Stomach smooth muscle (tissue), 2 donors: ENCODE measurements around the gene DSC3.
"Not testable (repeated sequence)": the region's sequence is repeated elsewhere in the genome, so short reads cannot be mapped to it uniquely, and the experiment has no call there.

Experiments
- H3K27ac ChIP-seq: one replicate; pipeline ENCODE4 v1.7.0; 2013; ENCODE audit warnings: mild to moderate bottlenecking, low read length, inconsistent platforms
- H3K27me3 ChIP-seq, 2 donors: one replicate each; pipeline ENCODE4 v1.7.0; 2013; ENCODE audit warnings: low read length in 2 of 2; ENCODE audit not compliant: insufficient read depth in 2 of 2, control insufficient read depth in 1 of 2
- H3K36me3 ChIP-seq, 2 donors: one replicate each; pipeline ENCODE4 v1.7.0; 2013; ENCODE audit warnings: low read length in 2 of 2; ENCODE audit not compliant: control insufficient read depth in 2 of 2, insufficient read depth in 2 of 2
- H3K4me1 ChIP-seq: one replicate; pipeline ENCODE4 v1.7.0; 2013; ENCODE audit warnings: low read length; ENCODE audit not compliant: control insufficient read depth, insufficient read depth
- H3K4me3 ChIP-seq, 2 donors: one replicate each; pipeline ENCODE4 v1.7.0; 2013; ENCODE audit warnings: low read length in 2 of 2
- H3K9ac ChIP-seq, 2 donors: one replicate each; pipeline ENCODE4 v1.7.0; 2013; ENCODE audit warnings: low read length in 2 of 2, mild to moderate bottlenecking in 1 of 2
- H3K9me3 ChIP-seq, 2 donors: one replicate each; pipeline ENCODE4 v1.7.0; 2013; ENCODE audit warnings: low read length in 2 of 2; ENCODE audit not compliant: control insufficient read depth in 2 of 2
- donor health status: healthy.
- donor health status: Pancreatic carcinoma.

The DSC3 gene

GRCh38 chr18:31042084-31042405 lies 497 bp downstream of the DSC3 start:
- Histone ChIP-seq H3K9ac (no peak overlapping the region), H3K4me3 (peak overlapping the region; percentile 4 to 44), H3K36me3 (no peaks in the 10 kb centered on the region), H3K4me1 (no peaks in the 10 kb centered on the region), H3K27ac (no peak overlapping the region), H3K27me3 (peaks cover 20 to 41% of the 10 kb centered on the region in 2 donors), H3K9me3 (no peaks in the 10 kb centered on the region)

- Histone ChIP-seq H3K4me1 (no peaks in the 10 kb centered on the region), H3K27ac (no peak overlapping the region), H3K4me3 (peak overlapping the region; percentile 13 to 44), H3K9ac (no peak overlapping the region), H3K9me3 (no peaks in the 10 kb centered on the region), H3K36me3 (no peaks in the 10 kb centered on the region), H3K27me3 (peaks cover 20 to 41% of the 10 kb centered on the region in 2 donors)
These were observed 1.1 kb downstream of the DSC3 start for GRCh38 chr18:31041271-31042083.

- Histone ChIP-seq H3K9ac (no peak overlapping the region), H3K4me1 (no peaks in the 10 kb centered on the region), H3K4me3 (no peak overlapping the region), H3K27ac (no peak overlapping the region), H3K36me3 (no peaks in the 10 kb centered on the region), H3K9me3 (no peaks in the 10 kb centered on the region), H3K27me3 (peaks cover 20 to 41% of the 10 kb centered on the region in 2 donors)
These were observed 1.8 kb downstream of the DSC3 start for GRCh38 chr18:31040686-31041270.

- H3K4me1 ChIP-seq: no peaks in the 10 kb centered on the region
- H3K36me3 ChIP-seq: no peaks in the 10 kb centered on the region
- no peak overlapping the region for H3K4me3 ChIP-seq
- peaks cover 20 to 41% of the 10 kb centered on the region in 2 donors for H3K27me3 ChIP-seq
- no peaks in the 10 kb centered on the region for H3K9me3 ChIP-seq
- H3K9ac ChIP-seq: no peak overlapping the region
- H3K27ac ChIP-seq: no peak overlapping the region
These were observed 3.1 kb downstream of the DSC3 start for GRCh38 chr18:31039426-31039825.

- H3K27ac ChIP-seq, H3K4me1 ChIP-seq, H3K4me3 ChIP-seq, H3K9ac ChIP-seq, H3K9me3 ChIP-seq, H3K36me3 ChIP-seq: not testable (repeated sequence)
- H3K27me3 ChIP-seq: peaks cover 13 to 31% of the 10 kb centered on the region in 2 donors
These were observed 4.9 kb downstream of the DSC3 start for GRCh38 chr18:31037686-31038085.

GRCh38 chr18:31034541-31034940 lies 8.0 kb downstream of the DSC3 start:
- no peaks in the 10 kb centered on the region for H3K4me1 ChIP-seq
- peaks cover 0 to 3% of the 10 kb centered on the region in 2 donors for H3K27me3 ChIP-seq
- H3K9ac ChIP-seq: no peak overlapping the region
- H3K36me3 ChIP-seq: no peaks in the 10 kb centered on the region
- no peak overlapping the region for H3K27ac ChIP-seq
- H3K4me3 ChIP-seq: no peak overlapping the region
- no peaks in the 10 kb centered on the region for H3K9me3 ChIP-seq

- no peak overlapping the region for H3K27ac ChIP-seq
- H3K4me3 ChIP-seq: no peak overlapping the region
- no peaks in the 10 kb centered on the region for H3K9me3 ChIP-seq
- H3K36me3 ChIP-seq: no peaks in the 10 kb centered on the region
- H3K4me1 ChIP-seq: no peaks in the 10 kb centered on the region
- H3K27me3 ChIP-seq: no peaks in the 10 kb centered on the region
- H3K9ac ChIP-seq: no peak overlapping the region
These were observed 11.8 kb downstream of the DSC3 start for GRCh38 chr18:31030574-31031278.

- no peak overlapping the region for H3K4me3 ChIP-seq
- H3K36me3 ChIP-seq: no peaks in the 10 kb centered on the region
- no peaks in the 10 kb centered on the region for H3K27me3 ChIP-seq
- H3K9ac ChIP-seq: no peak overlapping the region
- no peaks in the 10 kb centered on the region for H3K9me3 ChIP-seq
- H3K4me1 ChIP-seq: no peaks in the 10 kb centered on the region
- no peak overlapping the region for H3K27ac ChIP-seq
These were observed 26.7 kb downstream of the DSC3 start for GRCh38 chr18:31015715-31016434.

- H3K9ac ChIP-seq, H3K27ac ChIP-seq, H3K27me3 ChIP-seq, H3K4me1 ChIP-seq, H3K36me3 ChIP-seq, H3K4me3 ChIP-seq, H3K9me3 ChIP-seq: not testable (repeated sequence)
These were observed 31.1 kb downstream of the DSC3 start for GRCh38 chr18:31011455-31011854.

- Histone ChIP-seq H3K36me3 (no peaks in the 10 kb centered on the region), H3K4me3 (no peak overlapping the region), H3K27ac (no peak overlapping the region), H3K4me1 (no peaks in the 10 kb centered on the region), H3K9me3 (no peaks in the 10 kb centered on the region), H3K27me3 (no peaks in the 10 kb centered on the region), H3K9ac (no peak overlapping the region)
These were observed 31.9 kb downstream of the DSC3 start for GRCh38 chr18:31010601-31011000.
